Neural crest cell (in vitro differentiated cells): ENCODE measurements around the gene CDH13. TPM values are rescaled to one million over a fixed set of nuclear protein-coding genes. Genes with fewer than 3 reads are reported as not detected.

Experiments used
- DNase-seq: peaks from one replicate; pipeline ENCODE4 v3.0.0; 2021; ENCODE audit warnings: low read depth, mixed read lengths, low spot score
- H3K27ac Mint-ChIP-seq: one replicate; pipeline ENCODE4 v1.8.0; 2021; ENCODE audit warnings: mild to moderate bottlenecking, mixed read lengths; ENCODE audit not compliant: unreplicated experiment
- H3K27me3 Mint-ChIP-seq: 2 replicates; pipeline ENCODE4 v1.8.0; 2021; ENCODE audit warnings: low read depth, mild to moderate bottlenecking, mixed read lengths
- H3K36me3 Mint-ChIP-seq: 2 replicates; pipeline ENCODE4 v1.8.0; 2021; ENCODE audit warnings: low read depth, mild to moderate bottlenecking, mixed read lengths
- H3K4me1 Mint-ChIP-seq: 2 replicates; pipeline ENCODE4 v1.8.0; 2021; ENCODE audit warnings: mixed read lengths
- H3K4me3 Mint-ChIP-seq: one replicate; pipeline ENCODE4 v1.8.0; 2021; ENCODE audit warnings: mild to moderate bottlenecking, mixed read lengths
- H3K9me3 Mint-ChIP-seq: 2 replicates; pipeline ENCODE4 v1.8.0; 2021; ENCODE audit warnings: mixed read lengths
- total RNA-seq: library from RNA; stranded (reverse); gene quantifications from 2 replicates; pipeline ENCODE4 v1.2.1, GENCODE V29; 2021
- TF ChIP-seq, protein P1 (sequence below): fragments of 200-600 bp; sonication (generic); conservative IDR thresholded peaks from 2 replicates; pipeline ENCODE4 v1.5.0; 2021; ENCODE audit warnings: antibody characterized with exemption, mild to moderate bottlenecking

CDH13 gene
- total RNA-seq, 1 donor from 2014 or later = 1.1 TPM

DNA sequence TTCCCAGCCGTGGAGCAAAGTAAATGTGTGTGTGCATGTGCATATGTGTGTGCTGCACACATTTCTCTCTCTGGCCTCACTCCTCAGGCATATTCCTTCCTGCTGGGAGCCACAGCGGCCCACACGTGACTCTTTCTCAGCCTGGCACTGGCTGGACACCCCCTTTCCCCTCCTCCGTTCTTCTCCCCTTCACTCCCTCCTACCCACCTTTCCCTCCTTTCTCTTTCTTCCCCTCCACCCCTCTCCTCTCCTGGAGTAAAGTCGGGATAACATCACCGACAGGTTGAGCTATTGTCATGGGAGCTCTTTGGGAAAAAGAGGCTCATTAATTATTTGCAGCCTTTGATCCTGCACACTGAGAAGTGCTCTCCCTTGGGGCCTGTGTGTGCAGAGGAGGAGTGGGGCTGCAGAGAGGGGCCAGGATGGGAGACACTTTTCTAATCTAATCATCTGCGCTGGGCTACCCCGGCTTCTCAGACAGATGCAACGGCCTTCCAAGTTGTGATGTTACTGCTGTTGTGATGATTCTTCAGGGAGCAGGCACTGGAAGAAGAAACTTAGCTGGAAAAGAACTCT lies 1054.7 kb downstream of the CDH13 start:
- Mint-ChIP-seq H3K4me1 (peaks cover 18% of the 10 kb centered on the region), H3K27ac (no peak overlapping the region), H3K4me3 (no peak overlapping the region), H3K27me3 (peaks cover 8% of the 10 kb centered on the region), H3K36me3 (no peaks in the 10 kb centered on the region), H3K9me3 (no peaks in the 10 kb centered on the region)
- DNase-seq = no peak
- TF ChIP-seq, protein P1, sequence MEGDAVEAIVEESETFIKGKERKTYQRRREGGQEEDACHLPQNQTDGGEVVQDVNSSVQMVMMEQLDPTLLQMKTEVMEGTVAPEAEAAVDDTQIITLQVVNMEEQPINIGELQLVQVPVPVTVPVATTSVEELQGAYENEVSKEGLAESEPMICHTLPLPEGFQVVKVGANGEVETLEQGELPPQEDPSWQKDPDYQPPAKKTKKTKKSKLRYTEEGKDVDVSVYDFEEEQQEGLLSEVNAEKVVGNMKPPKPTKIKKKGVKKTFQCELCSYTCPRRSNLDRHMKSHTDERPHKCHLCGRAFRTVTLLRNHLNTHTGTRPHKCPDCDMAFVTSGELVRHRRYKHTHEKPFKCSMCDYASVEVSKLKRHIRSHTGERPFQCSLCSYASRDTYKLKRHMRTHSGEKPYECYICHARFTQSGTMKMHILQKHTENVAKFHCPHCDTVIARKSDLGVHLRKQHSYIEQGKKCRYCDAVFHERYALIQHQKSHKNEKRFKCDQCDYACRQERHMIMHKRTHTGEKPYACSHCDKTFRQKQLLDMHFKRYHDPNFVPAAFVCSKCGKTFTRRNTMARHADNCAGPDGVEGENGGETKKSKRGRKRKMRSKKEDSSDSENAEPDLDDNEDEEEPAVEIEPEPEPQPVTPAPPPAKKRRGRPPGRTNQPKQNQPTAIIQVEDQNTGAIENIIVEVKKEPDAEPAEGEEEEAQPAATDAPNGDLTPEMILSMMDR = no peak

- Mint-ChIP-seq H3K4me3 (no peak overlapping the region), H3K9me3 (no peaks in the 10 kb centered on the region), H3K4me1 (peaks cover 18% of the 10 kb centered on the region), H3K27ac (no peak overlapping the region), H3K27me3 (peaks cover 8% of the 10 kb centered on the region), H3K36me3 (no peaks in the 10 kb centered on the region)
- TF ChIP-seq, protein P1 = no peak
- no peak for DNase-seq
Observed at GRCh38 chr16:83682116-83682867, 1055.5 kb downstream of the CDH13 start.

DNA sequence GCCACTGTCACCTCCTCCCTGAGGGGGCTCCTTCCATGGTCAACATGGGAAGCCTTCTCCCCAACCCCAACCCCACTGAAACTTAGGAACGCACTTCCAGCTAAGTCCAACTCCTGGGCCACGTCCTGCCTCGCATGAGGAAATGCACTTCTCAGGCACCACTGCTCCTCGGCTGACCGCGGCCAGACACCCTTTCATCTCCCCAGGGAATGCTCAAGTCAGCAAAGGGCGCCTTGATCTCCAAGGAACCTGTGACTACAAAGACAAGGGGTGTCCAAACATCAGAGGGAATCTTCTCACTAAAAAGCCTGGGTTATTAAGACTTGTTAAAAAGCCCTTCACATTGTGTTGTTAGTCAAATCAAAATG lies 1056.1 kb downstream of the CDH13 start:
- TF ChIP-seq, protein P1 = no peak
- no peaks in the 10 kb centered on the region for H3K36me3 Mint-ChIP-seq
- no peak for DNase-seq
- H3K4me3 Mint-ChIP-seq = no peak overlapping the region
- no peaks in the 10 kb centered on the region for H3K9me3 Mint-ChIP-seq
- peaks cover 18% of the 10 kb centered on the region for H3K4me1 Mint-ChIP-seq
- peaks cover 8% of the 10 kb centered on the region for H3K27me3 Mint-ChIP-seq
- H3K27ac Mint-ChIP-seq = no peak overlapping the region

GRCh38 chr16:83685615-83686165 lies 1058.9 kb downstream of the CDH13 start:
- TF ChIP-seq, protein P1 = no peak
- Mint-ChIP-seq H3K9me3 (no peaks in the 10 kb centered on the region), H3K27ac (no peak overlapping the region), H3K4me1 (peaks cover 18% of the 10 kb centered on the region), H3K36me3 (no peaks in the 10 kb centered on the region), H3K4me3 (no peak overlapping the region), H3K27me3 (peaks cover 12% of the 10 kb centered on the region)
- no peak for DNase-seq

DNA sequence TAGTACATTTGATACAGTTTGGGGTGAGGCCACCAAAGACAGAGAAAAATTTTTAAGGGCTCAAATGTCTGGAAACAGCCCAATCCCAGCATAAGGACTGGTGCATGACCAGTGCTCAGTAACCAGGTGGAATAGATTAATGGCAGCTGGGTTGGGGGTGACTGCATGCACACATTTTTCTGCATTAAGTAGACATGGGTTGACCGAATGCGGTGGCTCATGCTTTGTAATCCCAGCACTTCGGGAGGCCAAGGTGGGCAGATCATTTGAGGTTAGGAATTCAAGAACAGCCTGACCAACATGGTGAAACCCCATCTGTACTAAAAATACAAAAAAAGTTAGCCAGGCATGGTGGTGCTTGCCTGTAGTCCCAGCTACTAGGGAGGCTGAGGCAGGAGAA lies 1060.0 kb downstream of the CDH13 start:
- Mint-ChIP-seq H3K4me3 (no peak overlapping the region), H3K27me3 (peaks cover 12% of the 10 kb centered on the region), H3K9me3 (no peaks in the 10 kb centered on the region), H3K27ac (no peak overlapping the region), H3K4me1 (peaks cover 14% of the 10 kb centered on the region), H3K36me3 (no peaks in the 10 kb centered on the region)
- no peak for DNase-seq
- TF ChIP-seq, protein P1 = no peak
